Liver (tissue), 9 donors: ENCODE results near the gene CHML. TPM values are rescaled to one million over a fixed set of nuclear protein-coding genes. Genes with fewer than 3 reads are reported as not detected.

Source experiments
- DNase-seq: peaks from one replicate; pipeline ENCODE4 v3.0.0-alpha.2; 2017; ENCODE audit warnings: low spot score
- H3K27ac ChIP-seq, 2 donors: one replicate each; pipeline ENCODE4 v1.7.0; 2013; ENCODE audit warnings: inconsistent platforms in 2 of 2, low read length in 2 of 2, control low read depth in 1 of 2, low read depth in 1 of 2, mild to moderate bottlenecking in 1 of 2
- H3K27me3 ChIP-seq, 4 donors: one replicate each; pipeline versions ENCODE4 v1.6.1 to v1.7.0; 2013; ENCODE audit warnings: low read length in 3 of 4, inconsistent platforms in 1 of 4, mild to moderate bottlenecking in 1 of 4, moderate library complexity in 1 of 4; ENCODE audit not compliant: control insufficient read depth in 4 of 4, insufficient read depth in 4 of 4
- H3K36me3 ChIP-seq, 4 donors: one replicate each; pipeline versions ENCODE4 v1.6.1 to v1.7.0; 2013; ENCODE audit warnings: low read length in 3 of 4, mild to moderate bottlenecking in 3 of 4, low read depth in 1 of 4, moderate library complexity in 1 of 4; ENCODE audit not compliant: control insufficient read depth in 4 of 4, insufficient read depth in 3 of 4
- H3K4me1 ChIP-seq, 4 donors: one replicate each; pipeline versions ENCODE4 v1.6.1 to v1.7.0; 2013; ENCODE audit warnings: low read length in 3 of 4, mild to moderate bottlenecking in 3 of 4, moderate library complexity in 1 of 4; ENCODE audit not compliant: control insufficient read depth in 4 of 4, insufficient read depth in 4 of 4
- H3K4me3 ChIP-seq, 3 donors: one replicate each; pipeline versions ENCODE4 v1.6.1 to v1.7.0; 2013; ENCODE audit warnings: low read length in 3 of 3, control low read depth in 1 of 3, low read depth in 1 of 3, mild to moderate bottlenecking in 1 of 3
- H3K9ac ChIP-seq, 2 donors: one replicate each; pipeline ENCODE4 v1.7.0; 2013; ENCODE audit warnings: low read length in 2 of 2, mild to moderate bottlenecking in 2 of 2, moderate library complexity in 2 of 2, control low read depth in 1 of 2, low read depth in 1 of 2
- H3K9me3 ChIP-seq, 4 donors: one replicate each; pipeline versions ENCODE4 v1.6.1 to v1.7.0; 2013; ENCODE audit warnings: low read length in 3 of 4; ENCODE audit not compliant: control insufficient read depth in 4 of 4
- ATF3 ChIP-seq: IDR thresholded peaks from 2 replicates; pipeline ENCODE4 v1.6.1; 2016; ENCODE audit warnings: antibody characterized with exemption
- CTCF ChIP-seq: fragments of 150-350 bp; IDR thresholded peaks from 2 replicates; pipeline ENCODE4 v1.5.1; 2017; ENCODE audit warnings: improper control_type of control experiment, low read depth, low read length; ENCODE audit not compliant: missing input control
- EGR1 ChIP-seq, 2 donors: IDR thresholded peaks; 2 replicates each; pipeline ENCODE4 v1.6.1; 2016 to 2018; ENCODE audit warnings: antibody characterized with exemption in 2 of 2, low read depth in 2 of 2
- HNF4G ChIP-seq: IDR thresholded peaks from 2 replicates; pipeline ENCODE4 v1.6.1; 2016; ENCODE audit warnings: antibody characterized with exemption
- JUND ChIP-seq, 2 donors: IDR thresholded peaks; 2 replicates each; pipeline ENCODE4 v1.6.1; 2016; ENCODE audit warnings: antibody characterized with exemption in 2 of 2
- MAX ChIP-seq: IDR thresholded peaks from 2 replicates; pipeline ENCODE4 v1.6.1; 2016; ENCODE audit warnings: antibody characterized with exemption
- REST ChIP-seq: IDR thresholded peaks from 2 replicates; pipeline ENCODE4 v1.6.1; 2016; ENCODE audit warnings: antibody characterized with exemption, mild to moderate bottlenecking
- RXRA ChIP-seq, 2 donors: IDR thresholded peaks; 2 replicates each; pipeline ENCODE4 v1.6.1; 2017 to 2018; ENCODE audit warnings: antibody characterized with exemption in 2 of 2, mild to moderate bottlenecking in 1 of 2
- SP1 ChIP-seq: IDR thresholded peaks from 2 replicates; pipeline ENCODE4 v1.6.1; 2018; ENCODE audit warnings: antibody characterized with exemption, mild to moderate bottlenecking
- TAF1 ChIP-seq: conservative IDR thresholded peaks from 2 replicates; pipeline ENCODE4 v1.6.1; 2016; ENCODE audit warnings: antibody characterized with exemption, mild to moderate bottlenecking
- YY1 ChIP-seq: IDR thresholded peaks from 2 replicates; pipeline ENCODE4 v1.6.1; 2016; ENCODE audit warnings: antibody characterized with exemption, mild to moderate bottlenecking
- WGBS: extraction: QIAGEN DNeasy Blood & Tissue Kit; methylation state at CpG from one replicate; pipeline ENCODE4 v1.1.7; 2013; 5-methylcytosine and 5-hydroxymethylcytosine counted together
- polyA plus RNA-seq, 2 donors: library from polyadenylated mRNA; stranded (reverse) in 1 of 2; unstranded in 1 of 2; fragments of 200-250 nt in 1 of 2; fragments of >200 nt in 1 of 2; fragmentation: Nextera tagmentation in 1 of 2; extraction: Ambion mirVana in 1 of 2; gene quantifications; one replicate each; pipeline versions ENCODE4 v1.2.1 to v1.2.3, GENCODE V29; 2013 to 2015
- total RNA-seq, 2 donors: library from RNA; depleted of rRNA; stranded (reverse); fragments of >200 nt; gene quantifications; one replicate each; pipeline ENCODE4 v1.2.3, GENCODE V29; 2014
- TF ChIP-seq, protein P1 (sequence below): IDR thresholded peaks from 2 replicates; pipeline ENCODE4 v1.6.1; 2016; ENCODE audit warnings: antibody characterized with exemption
- donor health status: healthy.
- donor health status: healthy.
- donor health status: healthy.
- donor health status: healthy.
- donor health status: healthy.

The CHML gene
- total and polyA plus RNA-seq, 4 donors: 0.53 to 8.1 (median 3.3) TPM

GRCh38 chr1:241610056-241610815 is 29.9 kb downstream of the CHML start (continued):
- TF ChIP-seq YY1 (peak; percentile 80), EGR1 (IDR thresholded peaks at IDR 0.05; ENCODE audit: low read depth in 2 of 2) (no peak), ATF3 (no peak)

- Histone ChIP-seq H3K4me3 (no peak overlapping the region), H3K9ac (no peak overlapping the region), H3K27ac (no peak overlapping the region), H3K27me3 (no peaks in the 10 kb centered on the region), H3K9me3 (no peaks in the 10 kb centered on the region), H3K4me1 (peaks cover 2 to 19% (median 16%) of the 10 kb centered on the region in 4 donors), H3K36me3 (peaks cover 0 to 2% (median 0%) of the 10 kb centered on the region in 4 donors)
- 70% methylated on average over 3 of the region's 3 CpGs for whole genome bisulfite sequencing
- TF ChIP-seq RXRA (IDR thresholded peaks at IDR 0.05) (no peak), SP1 (no peak), HNF4G (no peak), CTCF (no peak), EGR1 (IDR thresholded peaks at IDR 0.05; ENCODE audit: low read depth in 2 of 2) (no peak), MAX (no peak), REST (no peak), TAF1 (no peak), JUND (IDR thresholded peaks at IDR 0.05) (no peak), YY1 (no peak), ATF3 (no peak)
- TF ChIP-seq, protein P1, sequence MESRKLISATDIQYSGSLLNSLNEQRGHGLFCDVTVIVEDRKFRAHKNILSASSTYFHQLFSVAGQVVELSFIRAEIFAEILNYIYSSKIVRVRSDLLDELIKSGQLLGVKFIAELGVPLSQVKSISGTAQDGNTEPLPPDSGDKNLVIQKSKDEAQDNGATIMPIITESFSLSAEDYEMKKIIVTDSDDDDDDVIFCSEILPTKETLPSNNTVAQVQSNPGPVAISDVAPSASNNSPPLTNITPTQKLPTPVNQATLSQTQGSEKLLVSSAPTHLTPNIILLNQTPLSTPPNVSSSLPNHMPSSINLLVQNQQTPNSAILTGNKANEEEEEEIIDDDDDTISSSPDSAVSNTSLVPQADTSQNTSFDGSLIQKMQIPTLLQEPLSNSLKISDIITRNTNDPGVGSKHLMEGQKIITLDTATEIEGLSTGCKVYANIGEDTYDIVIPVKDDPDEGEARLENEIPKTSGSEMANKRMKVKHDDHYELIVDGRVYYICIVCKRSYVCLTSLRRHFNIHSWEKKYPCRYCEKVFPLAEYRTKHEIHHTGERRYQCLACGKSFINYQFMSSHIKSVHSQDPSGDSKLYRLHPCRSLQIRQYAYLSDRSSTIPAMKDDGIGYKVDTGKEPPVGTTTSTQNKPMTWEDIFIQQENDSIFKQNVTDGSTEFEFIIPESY: no peak
- DNase-seq: no peak
These were observed 31.7 kb downstream of the CHML start for GRCh38 chr1:241608379-241609033.
